ENCODE results near the gene RAB33B.
"Not testable (repeated sequence)": the region's sequence is repeated elsewhere in the genome, so short reads cannot be mapped to it uniquely, and the experiment has no call there.

The RAB33B gene

GRCh38 chr4:139454111-139455045 is at the start of gene RAB33B:
TSS of gene RAB33B (plus strand) at chr4:139454121. CDS start at chr4:139454196, 75 bp downstream.
- no peak for DNase-seq (ENCODE audit: low read depth)

DNA sequence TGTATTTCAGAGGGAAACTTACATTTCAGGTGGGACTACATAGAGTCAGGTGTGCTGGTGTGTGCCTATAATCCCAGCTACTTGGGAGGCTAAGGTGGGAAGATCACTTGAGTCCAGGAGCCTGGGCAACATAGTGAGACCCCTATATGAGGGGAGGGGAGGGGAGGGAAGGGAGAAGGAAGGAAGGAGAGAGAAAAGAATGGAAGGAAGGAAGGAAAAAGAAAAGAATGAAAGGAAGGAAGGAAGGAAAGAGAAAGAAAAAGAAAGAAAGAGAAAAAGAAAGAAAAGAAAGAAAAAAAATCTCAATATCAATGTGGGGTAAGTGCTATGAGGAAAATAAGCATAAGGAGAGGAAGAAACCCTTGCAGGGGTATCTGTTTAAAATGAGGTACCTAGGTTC is 43.6 kb upstream of the RAB33B start:
- DNase-seq (ENCODE audit: low read depth), result no peak

DNA sequence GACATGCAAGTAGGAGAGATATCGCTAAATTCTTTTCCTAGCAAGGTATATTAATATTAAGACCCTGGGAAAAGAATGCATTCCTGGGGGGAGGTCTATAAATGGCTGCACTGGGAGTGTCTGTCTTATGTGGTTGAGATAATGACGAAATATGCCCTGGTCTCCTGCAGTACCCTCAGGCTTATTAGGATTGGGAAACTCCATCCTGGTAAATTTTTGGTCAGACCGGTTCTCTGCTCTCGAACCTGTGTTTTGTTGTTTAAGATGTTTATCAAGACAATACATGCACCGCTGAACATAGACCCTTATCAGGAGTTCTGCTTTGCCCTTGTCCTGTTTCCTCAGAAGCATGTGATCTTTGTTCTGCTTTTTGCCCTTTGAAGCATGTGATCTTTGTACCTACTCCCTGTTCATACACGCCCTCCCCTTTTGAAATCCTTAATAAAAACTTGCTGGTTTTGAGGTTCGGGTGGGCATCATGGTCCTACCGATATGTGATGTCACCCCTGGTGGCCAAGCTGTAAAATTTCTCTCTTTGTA is 39.2 kb upstream of the RAB33B start:
- DNase-seq (ENCODE audit: low read depth), result not testable (repeated sequence)

DNA sequence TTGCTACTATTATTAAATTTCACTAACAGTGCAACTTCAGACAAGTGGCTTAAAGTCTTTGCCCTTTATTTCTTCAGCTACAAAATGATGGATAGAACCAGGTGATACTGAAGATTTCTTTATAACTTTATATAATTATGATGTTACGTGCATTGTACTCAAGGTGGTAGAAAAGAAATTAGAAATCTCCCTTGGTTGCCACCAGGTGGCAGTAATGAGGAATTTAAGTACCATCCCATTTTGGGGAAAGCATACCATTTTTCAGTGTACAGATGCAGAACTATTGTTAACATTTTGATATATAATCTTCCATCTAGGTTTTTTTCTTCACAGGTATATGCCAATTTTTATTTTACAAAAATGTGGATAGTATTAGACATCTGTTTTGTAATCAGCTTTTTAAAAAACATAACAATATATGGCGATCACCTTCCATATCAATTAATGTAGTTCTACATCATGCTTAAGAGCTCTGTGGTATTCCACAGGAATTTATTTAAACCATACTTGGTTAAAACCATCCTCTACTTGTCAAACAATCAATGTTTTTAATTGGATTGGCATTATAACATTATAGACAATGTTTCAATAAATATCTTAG is 37.7 kb upstream of the RAB33B start:
- no peak for DNase-seq (ENCODE audit: low read depth)

DNA sequence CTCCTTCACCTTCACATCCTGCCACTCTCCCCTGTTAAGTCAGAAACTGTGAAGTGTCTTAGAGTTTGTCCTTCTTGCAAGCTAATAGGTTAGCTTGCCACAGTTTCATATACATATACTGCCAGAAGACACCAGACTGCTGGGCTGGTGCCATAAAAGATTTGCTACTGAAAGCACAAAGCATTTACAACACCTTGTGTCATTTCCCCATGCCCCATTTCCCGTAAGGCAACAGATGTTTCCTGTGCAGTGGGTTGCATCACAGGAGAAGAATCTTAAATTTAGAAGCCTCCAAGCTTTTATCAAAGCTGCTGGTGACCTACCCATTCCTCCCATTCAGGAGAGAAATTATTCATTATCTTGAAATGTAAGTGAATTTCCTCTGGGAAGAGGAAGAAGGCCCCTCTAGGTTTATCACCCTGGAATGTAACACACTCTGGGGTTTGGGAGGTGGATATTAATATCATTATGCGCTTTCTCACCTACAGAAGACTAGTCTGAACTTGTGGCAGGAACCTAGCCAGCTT is 34.5 kb upstream of the RAB33B start:
- DNase-seq (ENCODE audit: low read depth), result no peak

DNA sequence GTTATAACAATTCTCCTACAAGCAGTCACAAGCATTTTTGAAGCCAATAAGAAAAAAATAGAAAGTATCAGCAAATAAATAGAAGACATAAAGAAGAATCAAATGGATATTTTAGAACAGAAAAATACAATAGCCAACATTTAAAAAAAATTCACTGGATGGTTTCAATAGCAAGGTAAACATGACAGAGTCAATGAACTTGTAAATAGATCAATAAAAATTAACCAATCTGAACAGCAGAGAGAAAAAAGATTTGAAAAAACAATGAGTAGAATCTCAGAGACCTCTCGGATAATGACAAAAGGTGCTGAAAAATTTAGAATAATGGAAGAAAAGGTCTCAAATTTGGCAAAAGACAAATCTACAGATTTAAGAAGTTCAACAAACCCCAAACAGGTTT is 33.3 kb upstream of the RAB33B start:
- DNase-seq (ENCODE audit: low read depth), result no peak

DNA sequence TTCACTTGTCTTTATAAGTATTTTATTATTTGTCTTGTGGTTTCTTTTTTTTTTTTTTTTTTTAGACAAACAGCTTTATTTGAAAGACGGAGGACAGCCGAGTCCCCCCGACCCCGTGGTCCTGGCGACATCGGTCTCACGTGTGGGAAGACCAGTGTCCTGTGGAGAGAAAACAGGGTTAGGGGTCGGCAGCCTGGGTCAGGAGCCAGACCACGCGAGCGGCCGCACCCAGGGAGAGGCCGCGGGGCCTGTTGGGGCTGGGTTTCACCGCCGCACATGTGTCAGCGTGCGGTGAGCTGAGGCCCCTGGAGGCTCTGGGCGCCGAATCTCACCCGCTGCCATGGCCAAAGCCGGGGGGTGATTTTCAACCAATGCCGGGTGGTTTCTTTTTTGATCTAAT is 17.8 kb upstream of the RAB33B start:
- no peak for DNase-seq (ENCODE audit: low read depth)

GRCh38 chr4:139438141-139438540 is 15.8 kb upstream of the RAB33B start:
- no peak for DNase-seq (ENCODE audit: low read depth)

DNA sequence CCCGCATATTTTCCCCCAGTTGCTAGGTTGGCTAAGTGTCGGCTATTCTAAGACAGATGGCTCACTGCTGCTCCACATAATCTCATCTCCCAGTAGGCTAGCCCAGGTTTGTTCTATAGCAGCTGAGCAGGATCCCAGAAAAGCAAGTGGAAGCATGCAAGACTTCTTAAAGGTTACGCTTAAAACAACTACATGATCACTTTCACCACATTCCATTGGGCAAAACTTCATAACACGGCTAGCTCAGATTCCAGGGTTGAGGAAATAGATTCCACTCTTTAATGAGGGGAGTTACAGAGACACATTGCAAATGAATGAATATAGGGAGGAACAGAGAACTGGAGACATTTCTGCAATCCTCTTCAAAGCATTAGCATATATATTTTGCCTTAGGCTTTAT is 12.9 kb upstream of the RAB33B start:
- no peak for DNase-seq (ENCODE audit: low read depth)

DNA sequence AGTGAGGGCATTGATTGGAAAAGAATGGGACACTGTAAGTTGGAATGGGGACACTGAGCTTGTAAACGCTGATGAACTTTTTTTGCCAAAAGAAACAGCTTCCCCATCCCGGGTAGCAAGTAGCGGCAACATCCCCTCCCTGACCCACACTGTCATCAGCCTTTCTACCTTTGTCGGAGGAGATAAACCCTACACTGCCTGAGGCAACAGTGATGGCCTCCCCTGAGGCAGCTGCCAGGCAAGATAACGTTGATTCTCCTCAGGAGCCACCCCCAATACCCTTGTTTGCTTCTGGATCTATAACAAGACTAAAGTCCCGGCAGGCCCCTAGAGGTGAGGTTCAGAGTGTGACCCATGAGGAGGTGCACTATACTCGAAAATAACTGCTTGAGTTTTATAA is 10.3 kb upstream of the RAB33B start:
- DNase-seq (ENCODE audit: low read depth), result no peak

DNA sequence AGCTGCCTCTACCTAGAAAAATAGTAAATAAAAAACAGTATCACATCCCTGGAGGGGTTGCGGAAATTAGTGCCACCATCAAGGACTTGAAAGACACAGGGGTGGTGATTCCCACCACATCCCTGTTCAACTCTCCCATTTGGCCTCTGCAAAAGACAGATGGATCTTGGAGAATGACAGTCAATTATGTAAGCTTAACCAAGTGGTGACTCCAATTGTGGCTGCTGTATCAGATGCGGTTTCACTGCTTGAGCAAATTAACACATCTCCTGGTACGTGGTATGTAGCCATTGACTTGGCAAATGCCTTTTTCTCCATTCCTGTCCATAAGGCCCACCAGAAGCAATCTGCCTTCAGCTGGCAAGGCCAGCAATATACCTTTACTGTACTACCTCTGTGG is 9.0 kb upstream of the RAB33B start:
- not testable (repeated sequence) for DNase-seq (ENCODE audit: low read depth)

GRCh38 chr4:139447078-139447477 is 6.8 kb upstream of the RAB33B start:
- DNase-seq (ENCODE audit: low read depth), result not testable (repeated sequence)

GRCh38 chr4:139450586-139450985 is 3.3 kb upstream of the RAB33B start:
- no peak for DNase-seq (ENCODE audit: low read depth)

DNA sequence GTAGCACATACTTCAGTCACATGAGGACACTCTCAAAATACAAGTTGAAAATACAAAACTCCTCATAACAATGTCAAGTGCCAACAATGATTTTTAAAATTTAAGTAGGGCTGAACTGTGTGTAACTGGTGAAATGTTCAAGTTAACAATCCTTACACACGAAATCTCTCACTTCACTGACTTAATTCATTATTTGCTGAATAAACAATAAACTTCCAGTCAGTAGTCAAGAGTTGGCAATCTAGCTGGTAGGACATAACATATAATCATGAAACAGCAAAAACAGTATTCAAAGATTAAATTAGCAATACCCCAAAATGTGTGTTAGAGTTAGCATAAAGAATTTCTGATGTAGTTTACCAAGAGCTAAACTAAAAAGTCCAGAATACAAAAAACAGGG is 1.9 kb upstream of the RAB33B start:
- DNase-seq (ENCODE audit: low read depth), result no peak

DNA sequence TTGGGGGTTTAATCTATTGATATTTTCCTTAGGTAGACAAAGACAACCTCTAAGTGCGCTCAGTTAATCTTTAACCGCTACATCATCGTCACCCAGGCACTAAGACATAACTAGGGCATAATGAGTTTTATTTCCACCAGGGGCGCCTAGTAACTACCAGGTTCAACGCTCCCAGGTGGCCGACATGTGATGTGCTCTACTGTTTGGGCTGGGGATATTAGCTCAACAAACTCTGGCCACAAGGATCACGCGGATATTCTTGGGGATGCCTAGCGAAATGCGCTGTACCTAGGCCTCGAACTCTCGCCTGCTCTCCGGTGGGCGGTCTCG is 915 bp upstream of the RAB33B start:
- peak; percentile 37 for DNase-seq (ENCODE audit: low read depth)

- DNase-seq (ENCODE audit: low read depth), result peak; percentile 94
These were observed 380 bp upstream of the RAB33B start for GRCh38 chr4:139453371-139454110.

DNA sequence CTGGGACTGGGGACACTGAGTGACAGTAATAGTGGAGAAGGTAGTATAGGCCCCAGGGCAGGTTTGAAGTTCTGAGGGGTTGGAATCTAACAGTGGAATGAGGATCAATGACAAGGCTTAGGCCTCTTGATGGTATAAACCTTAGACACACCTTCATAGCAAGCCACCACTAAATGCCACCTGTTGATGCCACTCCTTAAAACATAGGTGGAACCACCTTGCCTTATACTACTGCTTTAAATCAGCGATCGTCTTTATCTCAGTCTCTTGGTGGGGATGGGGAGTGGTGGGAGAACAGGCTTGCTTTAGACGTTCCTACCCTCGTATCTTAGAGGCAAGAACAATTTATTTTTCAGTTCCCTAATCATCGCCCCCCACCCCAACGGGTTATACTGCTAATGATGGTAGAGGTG is 1.2 kb downstream of the RAB33B start:
- DNase-seq (ENCODE audit: low read depth), result no peak

GRCh38 chr4:139457318-139457717 is 3.4 kb downstream of the RAB33B start:
- no peak for DNase-seq (ENCODE audit: low read depth)

- DNase-seq (ENCODE audit: low read depth), result no peak
These were observed 4.6 kb downstream of the RAB33B start for GRCh38 chr4:139458543-139458942.

- DNase-seq (ENCODE audit: low read depth), result no peak
These were observed 5.1 kb downstream of the RAB33B start for GRCh38 chr4:139458999-139459398.

DNA sequence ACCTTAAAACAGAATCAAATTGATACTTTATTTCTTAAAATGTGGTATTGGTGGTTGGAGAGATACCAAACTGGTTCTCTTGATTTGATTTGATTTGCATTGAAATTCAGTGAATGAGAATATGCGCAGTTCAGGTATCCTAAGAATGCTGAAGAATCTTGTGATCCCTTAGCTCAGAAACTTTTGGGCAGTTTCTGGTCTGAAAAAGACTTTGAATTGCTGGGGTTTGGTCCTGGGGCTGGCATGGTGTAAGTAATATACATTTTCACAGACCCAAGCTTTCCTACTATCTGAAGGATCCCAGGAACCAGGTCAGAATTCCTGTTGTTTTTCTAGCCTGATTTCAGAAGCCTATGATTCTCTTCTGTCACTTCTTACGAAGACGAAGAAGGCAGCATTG is 6.6 kb downstream of the RAB33B start:
- no peak for DNase-seq (ENCODE audit: low read depth)

- DNase-seq (ENCODE audit: low read depth), result no peak
These were observed 7.2 kb downstream of the RAB33B start for GRCh38 chr4:139461022-139461628.
